GM12878 (cell line): ENCODE data around the gene AURKAIP1. TPM values are rescaled to one million over a fixed set of nuclear protein-coding genes. Genes with fewer than 3 reads are reported as not detected.

Source experiments
- ATAC-seq: fragments of 200-7000 bp; cut with Tn5 transposase; 3 replicates; pipeline ENCODE4 v1.9.1; 2020; ENCODE audit warnings: mild to moderate bottlenecking, moderate library complexity
- BruUV-seq: library from RNA; stranded (reverse); fragments of 400-500 nt; replicated peaks from 2 replicates; lab custom pipeline; 2021; lab: Mats Ljungman, UMichigan
- CTCF ChIA-PET: fragments of 300-600 bp; sonication (Branson Sonifier 250); formaldehyde crosslinking; extraction: SDS; loops from one replicate; lab custom pipeline; 2021; ENCODE audit warnings: inconsistent platforms; lab: Yijun Ruan, JAX
- POLR2A ChIA-PET: fragments of 350-600 bp; formaldehyde crosslinking; extraction: SDS; loops from one replicate; lab custom pipeline; 2021; ENCODE audit warnings: inconsistent platforms; lab: Charles Lee
- RAD21 ChIA-PET: fragments of 300-600 bp; sonication (Branson Sonifier 250); formaldehyde crosslinking; loops from one replicate; lab custom pipeline; 2023; ENCODE audit warnings: antibody characterized with exemption; ENCODE audit not compliant: unreplicated experiment; lab: Charles Lee
- SMC1A ChIA-PET: fragments of 300-600 bp; sonication (Branson Sonifier 250); formaldehyde crosslinking; loops from one replicate; lab custom pipeline; 2023; ENCODE audit not compliant: unreplicated experiment, uncharacterized antibody; lab: Charles Lee
- DNase-seq: peaks from one replicate; pipeline ENCODE4 v3.0.0-alpha.2; 2011; ENCODE audit warnings: low read depth, low spot score
- FAIRE-seq: peaks from 3 replicates; lab custom pipeline; 2011; peaks lifted over from hg19 to GRCh38; lab: Jason Lieb, UNC
- H2AFZ ChIP-seq: 2 replicates; pipeline ENCODE4 v1.6.0; 2011; ENCODE audit warnings: low read depth, low read length, control low read depth; ENCODE audit not compliant: control insufficient read depth
- H3K27ac ChIP-seq: 2 replicates; pipeline ENCODE4 v1.5.1; 2011; ENCODE audit warnings: control low read depth; ENCODE audit not compliant: control insufficient read depth, insufficient read depth
- H3K27me3 ChIP-seq, 2 experiments: replicated peaks in 1 of 2; 2 replicates each; pipeline versions ENCODE4 v1.6.0 to v1.6.1; 2011; ENCODE audit warnings: low read length in 1 of 2; ENCODE audit not compliant: control insufficient read depth in 2 of 2, insufficient read depth in 2 of 2
- H3K36me3 ChIP-seq, 2 experiments: 2 replicates each; pipeline ENCODE4 v1.5.1; 2011; ENCODE audit warnings: low read length in 1 of 2; ENCODE audit not compliant: control insufficient read depth in 2 of 2, insufficient read depth in 2 of 2
- H3K4me1 ChIP-seq: 2 replicates; pipeline ENCODE4 v1.6.1; 2011; ENCODE audit warnings: mild to moderate bottlenecking, low read length, moderate library complexity, mixed read lengths; ENCODE audit not compliant: control insufficient read depth, insufficient read depth
- H3K4me2 ChIP-seq: 2 replicates; pipeline ENCODE4 v1.6.0; 2011; ENCODE audit warnings: control low read depth; ENCODE audit not compliant: control insufficient read depth, insufficient read depth
- H3K4me3 ChIP-seq: fragments of 200-600 bp; sonication (generic); 2 replicates; pipeline ENCODE4 v1.5.1; 2016
- H3K79me2 ChIP-seq: 2 replicates; pipeline ENCODE4 v1.6.0; 2011; ENCODE audit warnings: low read length; ENCODE audit not compliant: control insufficient read depth, insufficient read depth
- H3K9ac ChIP-seq: 2 replicates; pipeline ENCODE4 v1.8.0; 2011; ENCODE audit warnings: low read length, control low read depth, mixed read lengths; ENCODE audit not compliant: control insufficient read depth, insufficient read depth
- H3K9me3 ChIP-seq: replicated peaks from 3 replicates; pipeline ENCODE4 v1.5.1; 2011; ENCODE audit warnings: mild to moderate bottlenecking, low read length; ENCODE audit not compliant: control insufficient read depth, insufficient read depth
- H4K20me1 ChIP-seq: 2 replicates; pipeline ENCODE4 v1.6.0; 2011; ENCODE audit not compliant: control insufficient read depth, insufficient read depth
- BHLHE40 ChIP-seq, 2 experiments: fragments of 450-650 bp in 1 of 2; IDR thresholded peaks; 2 replicates each; pipeline ENCODE4 v1.6.1; 2011 to 2017; ENCODE audit warnings: low read depth in 2 of 2, borderline replicate concordance in 1 of 2, improper control_type of control experiment in 1 of 2, low read length in 1 of 2, mild to moderate bottlenecking in 1 of 2
- CBFB ChIP-seq: IDR thresholded peaks from 2 replicates; pipeline ENCODE4 v1.6.1; 2016; ENCODE audit warnings: antibody characterized with exemption, low read depth
- CHD1 ChIP-seq: IDR thresholded peaks from 2 replicates; pipeline ENCODE4 v1.6.1; 2012; ENCODE audit warnings: low read depth, low read length, improper control_type of control experiment
- CREB1 ChIP-seq: IDR thresholded peaks from 2 replicates; pipeline ENCODE4 v1.6.1; 2012; ENCODE audit warnings: low read depth, mild to moderate bottlenecking, inconsistent platforms
- GATAD2B ChIP-seq: fragments of 450-650 bp; conservative IDR thresholded peaks from 2 replicates; pipeline ENCODE4 v1.6.1; 2017; ENCODE audit warnings: low read depth, mild to moderate bottlenecking, moderate library complexity
- JUNB ChIP-seq: IDR thresholded peaks from 2 replicates; pipeline ENCODE4 v1.6.1; 2016; ENCODE audit warnings: antibody characterized with exemption, mild to moderate bottlenecking
- MEF2B ChIP-seq: fragments of 450-650 bp; IDR thresholded peaks from 2 replicates; pipeline ENCODE4 v1.6.1; 2018; ENCODE audit warnings: mild to moderate bottlenecking, moderate library complexity; ENCODE audit not compliant: partially characterized antibody, poor library complexity, severe bottlenecking
- NR2C1 ChIP-seq: fragments of 450-650 bp; IDR thresholded peaks from 2 replicates; pipeline ENCODE4 v1.6.1; 2017; ENCODE audit warnings: antibody characterized with exemption, mild to moderate bottlenecking, moderate library complexity
- RCOR1 ChIP-seq: conservative IDR thresholded peaks from 2 replicates; pipeline ENCODE4 v1.6.1; 2012; ENCODE audit warnings: low read depth, low read length, improper control_type of control experiment
- SMC3 ChIP-seq: IDR thresholded peaks from 2 replicates; pipeline ENCODE4 v1.6.1; 2011; ENCODE audit warnings: low read length, improper control_type of control experiment, borderline replicate concordance
- SPI1 ChIP-seq: IDR thresholded peaks from 2 replicates; pipeline ENCODE4 v1.6.1; 2011; ENCODE audit warnings: low read depth, mild to moderate bottlenecking, low read length, moderate library complexity, borderline replicate concordance; ENCODE audit not compliant: insufficient read depth
- TAF1 ChIP-seq: IDR thresholded peaks from 2 replicates; pipeline ENCODE4 v1.6.1; 2011; ENCODE audit warnings: mild to moderate bottlenecking, low read depth, low read length, borderline replicate concordance
- ZNF217 ChIP-seq: fragments of 450-650 bp; IDR thresholded peaks from 2 replicates; pipeline ENCODE4 v1.6.1; 2017; ENCODE audit warnings: antibody characterized with exemption, mild to moderate bottlenecking
- ZNF274 ChIP-seq: IDR thresholded peaks from one replicate; pipeline ENCODE4 v1.8.0; 2011; ENCODE audit not compliant: insufficient read length, insufficient read depth
- ZNF384 ChIP-seq: IDR thresholded peaks from 2 replicates; pipeline ENCODE4 v1.6.1; 2012; ENCODE audit warnings: low read depth, mild to moderate bottlenecking, low read length, improper control_type of control experiment, borderline replicate concordance
- whole genome bisulfite sequencing: methylation state at CpG from one replicate; pipeline ENCODE4 v1.1.6; 2016; ENCODE audit warnings: low lambda C conversion rate; ENCODE audit not compliant: insufficient replicate concordance, insufficient coverage; ENCODE audit errors: missing lambda C conversion rate; 5-methylcytosine and 5-hydroxymethylcytosine counted together
- in situ Hi-C: fragments of 300-500 bp; cut with MboI; formaldehyde crosslinking; loops from 9 replicates; pipeline ENCODE4 v1.14.3; 2018; ENCODE audit warnings: mixed read lengths
- intact Hi-C: fragments of 100-400 bp; cut with micrococcal nuclease; formaldehyde crosslinking; loops from one replicate; pipeline ENCODE4 v1.14.2; 2022; ENCODE audit not compliant: unreplicated experiment
- polyA plus RNA-seq, 11 experiments: library from polyadenylated mRNA; depleted of rRNA in 4 of 11; unstranded in 6 of 11; stranded (reverse) in 5 of 11; fragments of >200 nt; fragmentation: Nextera tagmentation in 4 of 11; fragmentation: Illumina TruSeq in 1 of 11; extraction: Ambion mirVana in 4 of 11; extraction: Trizol in 1 of 11; gene quantifications; 1 replicate in 1 of 11; 2 replicates in 10 of 11; pipeline versions ENCODE4 v1.2.1 to v1.2.3, GENCODE V29; 2011 to 2016; ENCODE audit warnings: inconsistent platforms in 2 of 11, missing spikeins in 2 of 11, low read depth in 1 of 11
- total RNA-seq, 4 experiments: library from RNA; depleted of rRNA in 3 of 4; stranded (reverse); fragments of >200 nt in 3 of 4; fragmentation: Illumina TruSeq in 1 of 4; extraction: Trizol in 1 of 4; gene quantifications; 2 replicates each; pipeline versions ENCODE4 v1.2.1 to v1.2.3, GENCODE V29; 2013 to 2021
- TF ChIP-seq, protein P1 (sequence below): fragments of 450-650 bp; IDR thresholded peaks from 2 replicates; pipeline ENCODE4 v1.6.1; 2017; ENCODE audit warnings: low read depth, mild to moderate bottlenecking, moderate library complexity
- TF ChIP-seq, protein P2 (sequence below): IDR thresholded peaks from 2 replicates; pipeline ENCODE4 v1.6.1; 2012; ENCODE audit warnings: mild to moderate bottlenecking, low read depth, low read length

AURKAIP1 gene
- total and polyA plus RNA-seq, 10 of the 15 experiments (the other 5 are each of a cell fraction or from before 2014, with no cell fraction given): 6.5 to 366 (median 120) TPM

DNA sequence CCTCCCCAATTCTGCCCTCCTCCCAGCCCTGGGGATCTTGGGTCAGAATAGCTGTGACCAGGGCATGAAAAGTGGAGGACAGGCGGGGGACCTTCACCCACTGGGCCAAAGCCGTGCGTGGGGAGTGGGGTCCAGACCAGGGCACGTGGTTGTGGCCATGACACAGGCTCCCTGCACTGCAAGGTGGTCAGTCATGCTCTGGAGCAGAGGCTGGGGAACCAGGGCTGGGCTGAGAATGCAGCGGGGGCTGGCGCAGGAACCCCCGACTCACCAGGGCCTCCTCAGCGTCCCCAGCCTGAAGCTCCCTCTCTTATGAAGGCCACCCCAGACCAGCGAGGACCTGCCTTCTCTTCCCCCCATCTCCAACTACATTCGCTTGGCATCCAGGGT lies 28.5 kb downstream of the AURKAIP1 start:
- H3K27ac ChIP-seq: no peak overlapping the region
- POLR2A ChIA-PET: no interaction called here
- H3K79me2 ChIP-seq: peaks cover 2% of the 10 kb centered on the region
- no peaks in the 10 kb centered on the region for H3K27me3 ChIP-seq
- no peak overlapping the region for H3K9ac ChIP-seq
- H4K20me1 ChIP-seq: no peaks in the 10 kb centered on the region
- ATAC-seq (no peak), DNase-seq (no peak), FAIRE-seq (no peak)
- no peaks in the 10 kb centered on the region for H3K9me3 ChIP-seq
- H3K4me3 ChIP-seq: no peak overlapping the region
- no peak overlapping the region; the same call in 1 of the 2 replicates for H3K4me2 ChIP-seq
- SMC1A ChIA-PET: no interaction called here
- CTCF ChIA-PET: interaction anchor here (0.7 kb wide), 1 partner anchor 28 kb away, joined by 4 read pairs; the partner anchor contains the start of gene AURKAIP1
- intact Hi-C loops (no loop called here), in situ Hi-C loops (no loop called here)
- no TSS peak for BruUV-seq
- no peaks in the 10 kb centered on the region for H3K36me3 ChIP-seq
- 96% methylated on average over 9 of the region's 10 CpGs for WGBS
- peaks cover 6% of the 10 kb centered on the region; the same call in 1 of the 2 replicates for H3K4me1 ChIP-seq
- RAD21 ChIA-PET: interaction anchor here (0.9 kb wide), 1 partner anchor 9 kb away, joined by 3 read pairs; no protein-coding TSS in a partner anchor
- no peak overlapping the region for H2AFZ ChIP-seq
- TF ChIP-seq ZNF274 (no peak), MEF2B (no peak), CBFB (no peak), CREB1 (no peak), ZNF217 (no peak), ZNF384 (no peak), TAF1 (no peak), BHLHE40 (IDR thresholded peaks at IDR 0.05; ENCODE audit: borderline replicate concordance in 1 of 2, low read depth in 2 of 2, low read length in 1 of 2) (no peak), JUNB (no peak), RCOR1 (no peak), NR2C1 (no peak), SPI1 (no peak), GATAD2B (no peak), SMC3 (no peak), CHD1 (no peak)
- TF ChIP-seq, protein P1, sequence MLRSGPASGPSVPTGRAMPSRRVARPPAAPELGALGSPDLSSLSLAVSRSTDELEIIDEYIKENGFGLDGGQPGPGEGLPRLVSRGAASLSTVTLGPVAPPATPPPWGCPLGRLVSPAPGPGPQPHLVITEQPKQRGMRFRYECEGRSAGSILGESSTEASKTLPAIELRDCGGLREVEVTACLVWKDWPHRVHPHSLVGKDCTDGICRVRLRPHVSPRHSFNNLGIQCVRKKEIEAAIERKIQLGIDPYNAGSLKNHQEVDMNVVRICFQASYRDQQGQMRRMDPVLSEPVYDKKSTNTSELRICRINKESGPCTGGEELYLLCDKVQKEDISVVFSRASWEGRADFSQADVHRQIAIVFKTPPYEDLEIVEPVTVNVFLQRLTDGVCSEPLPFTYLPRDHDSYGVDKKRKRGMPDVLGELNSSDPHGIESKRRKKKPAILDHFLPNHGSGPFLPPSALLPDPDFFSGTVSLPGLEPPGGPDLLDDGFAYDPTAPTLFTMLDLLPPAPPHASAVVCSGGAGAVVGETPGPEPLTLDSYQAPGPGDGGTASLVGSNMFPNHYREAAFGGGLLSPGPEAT: no peak
- TF ChIP-seq, protein P2, sequence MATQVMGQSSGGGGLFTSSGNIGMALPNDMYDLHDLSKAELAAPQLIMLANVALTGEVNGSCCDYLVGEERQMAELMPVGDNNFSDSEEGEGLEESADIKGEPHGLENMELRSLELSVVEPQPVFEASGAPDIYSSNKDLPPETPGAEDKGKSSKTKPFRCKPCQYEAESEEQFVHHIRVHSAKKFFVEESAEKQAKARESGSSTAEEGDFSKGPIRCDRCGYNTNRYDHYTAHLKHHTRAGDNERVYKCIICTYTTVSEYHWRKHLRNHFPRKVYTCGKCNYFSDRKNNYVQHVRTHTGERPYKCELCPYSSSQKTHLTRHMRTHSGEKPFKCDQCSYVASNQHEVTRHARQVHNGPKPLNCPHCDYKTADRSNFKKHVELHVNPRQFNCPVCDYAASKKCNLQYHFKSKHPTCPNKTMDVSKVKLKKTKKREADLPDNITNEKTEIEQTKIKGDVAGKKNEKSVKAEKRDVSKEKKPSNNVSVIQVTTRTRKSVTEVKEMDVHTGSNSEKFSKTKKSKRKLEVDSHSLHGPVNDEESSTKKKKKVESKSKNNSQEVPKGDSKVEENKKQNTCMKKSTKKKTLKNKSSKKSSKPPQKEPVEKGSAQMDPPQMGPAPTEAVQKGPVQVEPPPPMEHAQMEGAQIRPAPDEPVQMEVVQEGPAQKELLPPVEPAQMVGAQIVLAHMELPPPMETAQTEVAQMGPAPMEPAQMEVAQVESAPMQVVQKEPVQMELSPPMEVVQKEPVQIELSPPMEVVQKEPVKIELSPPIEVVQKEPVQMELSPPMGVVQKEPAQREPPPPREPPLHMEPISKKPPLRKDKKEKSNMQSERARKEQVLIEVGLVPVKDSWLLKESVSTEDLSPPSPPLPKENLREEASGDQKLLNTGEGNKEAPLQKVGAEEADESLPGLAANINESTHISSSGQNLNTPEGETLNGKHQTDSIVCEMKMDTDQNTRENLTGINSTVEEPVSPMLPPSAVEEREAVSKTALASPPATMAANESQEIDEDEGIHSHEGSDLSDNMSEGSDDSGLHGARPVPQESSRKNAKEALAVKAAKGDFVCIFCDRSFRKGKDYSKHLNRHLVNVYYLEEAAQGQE: no peak
